GM12874 (cell line): Measurements from ENCODE around the gene GPD1L.

ENCODE experiments used
- CTCF ChIP-seq: IDR thresholded peaks from 2 replicates; pipeline ENCODE4 v1.5.1; 2011; ENCODE audit warnings: low read depth, mild to moderate bottlenecking, control low read depth, low read length, moderate library complexity; ENCODE audit not compliant: insufficient read depth

Gene GPD1L

GRCh38 chr3:32157600-32158264 lies 51.3 kb downstream of the GPD1L start:
- TF ChIP-seq CTCF: no peak

- no peak for TF ChIP-seq CTCF
These were observed 54.3 kb downstream of the GPD1L start for GRCh38 chr3:32160706-32161214.

- TF ChIP-seq CTCF: no peak
These were observed 59.0 kb downstream of the GPD1L start for GRCh38 chr3:32165442-32165841.

- TF ChIP-seq CTCF: no peak
These were observed 60.2 kb downstream of the GPD1L start for GRCh38 chr3:32166654-32167053.

GRCh38 chr3:32172420-32172819 lies 66.0 kb downstream of the GPD1L start:
- TF ChIP-seq CTCF: no peak

GRCh38 chr3:32175607-32176197 lies 69.3 kb downstream of the GPD1L start:
- peak; percentile 62; the same call in 1 of the 2 replicates for TF ChIP-seq CTCF

GRCh38 chr3:32176989-32177701 lies 70.7 kb downstream of the GPD1L start:
- peak; percentile 65; the same call in 1 of the 2 replicates for TF ChIP-seq CTCF
